ENCODE results near the gene PLAGL1.

- TF ChIP-seq CTCF (IDR thresholded peaks at IDR 0.05; ENCODE audit: poor library complexity) (no peak), EZH2 (IDR thresholded peaks at IDR 0.05; ENCODE audit: borderline replicate concordance) (no peak), EZH2phosphoT487 (IDR thresholded peaks at IDR 0.05; ENCODE audit: low read depth, severe bottlenecking, unreplicated experiment) (no peak)
Measured at GRCh38 chr6:144007478-144008119, 460 bp downstream of the PLAGL1 start.

Data from hepatocyte (in vitro differentiated cells).